ENCODE results near the gene TAF4B. TPM values are rescaled to one million over a fixed set of nuclear protein-coding genes. Genes with fewer than 3 reads are reported as not detected.
"Not testable (repeated sequence)": the region's sequence is repeated elsewhere in the genome, so short reads cannot be mapped to it uniquely, and the experiment has no call there.

TAF4B gene
- total and polyA plus RNA-seq, 4 donors, result 0.10 to 4.3 (median 0.30) TPM

GRCh38 chr18:26436176-26437051 lies 210.2 kb downstream of the TAF4B start:
- Histone ChIP-seq H3K36me3 (ENCODE audit: control insufficient read depth in 4 of 4, insufficient read depth in 3 of 4, low read depth in 1 of 4, low read length in 3 of 4) (no peaks in the 10 kb centered on the region), H3K27me3 (ENCODE audit: control insufficient read depth in 4 of 4, insufficient read depth in 4 of 4, low read length in 3 of 4) (no peaks in the 10 kb centered on the region), H3K27ac (ENCODE audit: low read depth in 1 of 2, low read length in 2 of 2) (no peak overlapping the region), H3K9me3 (ENCODE audit: control insufficient read depth in 4 of 4, low read length in 3 of 4) (no peaks in the 10 kb centered on the region), H3K4me1 (ENCODE audit: control insufficient read depth in 4 of 4, insufficient read depth in 4 of 4, low read length in 3 of 4) (no peaks in the 10 kb centered on the region), H3K9ac (ENCODE audit: low read depth in 1 of 2, low read length in 2 of 2) (no peak overlapping the region), H3K4me3 (ENCODE audit: low read depth in 1 of 3, low read length in 3 of 3) (no peak overlapping the region)
- DNase-seq (ENCODE audit: low spot score), result no peak
- WGBS, result 83% methylated on average over 11 of the region's 11 CpGs
- TF ChIP-seq MAX (IDR thresholded peaks at IDR 0.05), result no peak
- no peak for TF ChIP-seq NR2F2 (IDR thresholded peaks at IDR 0.05)
- TF ChIP-seq TAF1 (conservative IDR thresholded peaks at IDR 0.05), result no peak
- TF ChIP-seq EGR1 (IDR thresholded peaks at IDR 0.05; ENCODE audit: low read depth in 2 of 2), result no peak
- TF ChIP-seq HNF4A (conservative IDR thresholded peaks at IDR 0.05), result no peak
- no peak for TF ChIP-seq ATF3 (IDR thresholded peaks at IDR 0.05)
- TF ChIP-seq RAD21 (IDR thresholded peaks at IDR 0.05), result no peak
- no peak for TF ChIP-seq ZBTB33 (IDR thresholded peaks at IDR 0.05)
- no peak for TF ChIP-seq RXRA (IDR thresholded peaks at IDR 0.05)
- no peak for TF ChIP-seq REST (IDR thresholded peaks at IDR 0.05)
- TF ChIP-seq FOXA1 (IDR thresholded peaks at IDR 0.05), result no peak
- no peak for TF ChIP-seq GABPA (IDR thresholded peaks at IDR 0.05 in 1 of 2, conservative IDR thresholded peaks at IDR 0.05 in 1 of 2)
- TF ChIP-seq YY1 (IDR thresholded peaks at IDR 0.05), result no peak
- TF ChIP-seq SP1 (IDR thresholded peaks at IDR 0.05), result no peak

GRCh38 chr18:26437634-26438033 lies 211.4 kb downstream of the TAF4B start:
- H3K4me1 ChIP-seq (ENCODE audit: control insufficient read depth in 4 of 4, insufficient read depth in 4 of 4, low read length in 3 of 4); DNase-seq (ENCODE audit: low spot score); H3K36me3 ChIP-seq (ENCODE audit: control insufficient read depth in 4 of 4, insufficient read depth in 3 of 4, low read depth in 1 of 4, low read length in 3 of 4); H3K27me3 ChIP-seq (ENCODE audit: control insufficient read depth in 4 of 4, insufficient read depth in 4 of 4, low read length in 3 of 4); H3K9ac ChIP-seq (ENCODE audit: low read depth in 1 of 2, low read length in 2 of 2); H3K27ac ChIP-seq (ENCODE audit: low read depth in 1 of 2, low read length in 2 of 2); H3K9me3 ChIP-seq (ENCODE audit: control insufficient read depth in 4 of 4, low read length in 3 of 4); H3K4me3 ChIP-seq (ENCODE audit: low read depth in 1 of 3, low read length in 3 of 3): not testable (repeated sequence)
- 91% methylated on average over 3 of the region's 3 CpGs for WGBS
